Glutamatergic neuron (in vitro differentiated cells): ENCODE results near the gene IL4I1. TPM values are rescaled to one million over a fixed set of nuclear protein-coding genes. Genes with fewer than 3 reads are reported as not detected.

Source experiments
- DNase-seq: peaks from one replicate; pipeline ENCODE4 v3.0.0; 2022
- H3K27ac Mint-ChIP-seq: one replicate; pipeline ENCODE4 v1.8.0; 2020; ENCODE audit warnings: mild to moderate bottlenecking, mixed read lengths, inconsistent platforms; ENCODE audit not compliant: unreplicated experiment
- H3K27me3 Mint-ChIP-seq: one replicate; pipeline ENCODE4 v1.8.0; 2020; ENCODE audit warnings: mild to moderate bottlenecking, moderate library complexity, mixed read lengths, inconsistent platforms; ENCODE audit not compliant: unreplicated experiment
- H3K36me3 Mint-ChIP-seq: one replicate; pipeline ENCODE4 v1.8.0; 2020; ENCODE audit warnings: mild to moderate bottlenecking, mixed read lengths, inconsistent platforms; ENCODE audit not compliant: unreplicated experiment
- H3K4me1 Mint-ChIP-seq: one replicate; pipeline ENCODE4 v1.8.0; 2020; ENCODE audit warnings: mild to moderate bottlenecking, low read depth, mixed read lengths, inconsistent platforms; ENCODE audit not compliant: unreplicated experiment
- H3K4me3 Mint-ChIP-seq: one replicate; pipeline ENCODE4 v1.8.0; 2020; ENCODE audit warnings: mild to moderate bottlenecking, mixed read lengths, inconsistent platforms; ENCODE audit not compliant: unreplicated experiment
- H3K9me3 Mint-ChIP-seq: one replicate; pipeline ENCODE4 v1.8.0; 2020; ENCODE audit warnings: mild to moderate bottlenecking, moderate library complexity, mixed read lengths, inconsistent platforms; ENCODE audit not compliant: unreplicated experiment
- total RNA-seq: library from RNA; stranded (reverse); fragmentation: NEBNext Ultra II Directional; extraction: Animal tissue kit (Norgen Biotek cat#: 25700); gene quantifications from one replicate; pipeline ENCODE4 v1.2.1, GENCODE V29; 2021; ENCODE audit not compliant: unreplicated experiment
- TF ChIP-seq, protein P1 (sequence below): fragments of 200-600 bp; sonication (generic); IDR thresholded peaks from one replicate; pipeline ENCODE4 v1.5.0; 2021; ENCODE audit not compliant: partially characterized antibody, unreplicated experiment

IL4I1 gene
- total RNA-seq, 1 donor from 2014 or later, result 0.59 TPM

GRCh38 chr19:49863254-49863934 is 33.3 kb downstream of the IL4I1 start:
- Mint-ChIP-seq H3K9me3 (peaks cover 10% of the 10 kb centered on the region), H3K27me3 (peaks cover 12% of the 10 kb centered on the region), H3K36me3 (no peaks in the 10 kb centered on the region), H3K4me1 (peaks cover 9% of the 10 kb centered on the region), H3K4me3 (no peak overlapping the region), H3K27ac (no peak overlapping the region)
- TF ChIP-seq, protein P1, sequence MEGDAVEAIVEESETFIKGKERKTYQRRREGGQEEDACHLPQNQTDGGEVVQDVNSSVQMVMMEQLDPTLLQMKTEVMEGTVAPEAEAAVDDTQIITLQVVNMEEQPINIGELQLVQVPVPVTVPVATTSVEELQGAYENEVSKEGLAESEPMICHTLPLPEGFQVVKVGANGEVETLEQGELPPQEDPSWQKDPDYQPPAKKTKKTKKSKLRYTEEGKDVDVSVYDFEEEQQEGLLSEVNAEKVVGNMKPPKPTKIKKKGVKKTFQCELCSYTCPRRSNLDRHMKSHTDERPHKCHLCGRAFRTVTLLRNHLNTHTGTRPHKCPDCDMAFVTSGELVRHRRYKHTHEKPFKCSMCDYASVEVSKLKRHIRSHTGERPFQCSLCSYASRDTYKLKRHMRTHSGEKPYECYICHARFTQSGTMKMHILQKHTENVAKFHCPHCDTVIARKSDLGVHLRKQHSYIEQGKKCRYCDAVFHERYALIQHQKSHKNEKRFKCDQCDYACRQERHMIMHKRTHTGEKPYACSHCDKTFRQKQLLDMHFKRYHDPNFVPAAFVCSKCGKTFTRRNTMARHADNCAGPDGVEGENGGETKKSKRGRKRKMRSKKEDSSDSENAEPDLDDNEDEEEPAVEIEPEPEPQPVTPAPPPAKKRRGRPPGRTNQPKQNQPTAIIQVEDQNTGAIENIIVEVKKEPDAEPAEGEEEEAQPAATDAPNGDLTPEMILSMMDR, result no peak
- DNase-seq, result no peak

DNA sequence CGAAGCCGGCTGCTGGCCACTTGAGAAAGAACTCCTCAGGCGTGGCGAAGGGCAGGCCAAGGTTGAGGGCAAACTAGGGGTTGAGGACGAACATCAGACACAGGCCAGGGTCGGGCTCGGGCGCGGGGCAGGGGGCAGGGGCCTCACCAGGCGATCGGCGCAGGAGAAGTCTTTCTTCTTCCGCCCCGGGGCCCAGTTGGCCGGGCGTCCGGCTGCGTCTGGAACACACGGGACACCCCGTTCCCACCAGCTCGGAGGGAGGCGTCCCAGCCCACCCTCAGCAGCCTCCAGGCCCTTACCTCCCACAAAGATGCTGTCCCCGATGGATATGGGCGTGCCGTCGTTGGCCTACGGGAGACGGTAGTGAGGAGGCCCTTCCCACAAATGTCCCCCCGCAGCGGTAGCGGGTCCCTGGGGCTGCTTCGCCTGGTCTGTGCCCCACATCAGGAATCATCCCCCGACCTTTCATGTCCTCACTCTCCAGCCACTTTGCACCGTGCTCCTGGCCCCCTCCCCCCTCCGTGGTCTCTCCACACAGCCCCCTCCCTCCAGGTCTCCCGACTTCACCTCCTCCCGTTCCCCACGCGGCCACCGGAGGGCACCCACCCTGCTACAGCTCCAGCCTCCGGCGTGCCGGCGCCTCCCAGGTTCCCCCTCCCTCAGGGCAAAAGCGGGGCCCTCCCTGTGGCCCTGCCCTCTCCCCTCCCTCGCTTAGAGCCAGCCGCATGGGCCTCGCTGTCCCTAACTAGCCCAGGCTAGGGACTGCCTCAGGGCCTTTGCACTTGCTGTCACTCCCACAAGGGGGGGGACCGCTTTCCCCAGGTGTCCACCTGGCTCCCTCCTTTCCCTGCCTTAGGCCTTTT is 34.1 kb downstream of the IL4I1 start:
- peak; percentile 72 for DNase-seq
- H3K9me3 Mint-ChIP-seq, result peaks cover 10% of the 10 kb centered on the region
- no peak overlapping the region for H3K27ac Mint-ChIP-seq
- TF ChIP-seq, protein P1, result peak; percentile 19
- peaks cover 9% of the 10 kb centered on the region for H3K4me1 Mint-ChIP-seq
- H3K36me3 Mint-ChIP-seq, result no peaks in the 10 kb centered on the region
- H3K4me3 Mint-ChIP-seq, result no peak overlapping the region
- H3K27me3 Mint-ChIP-seq, result peaks cover 11% of the 10 kb centered on the region

- TF ChIP-seq, protein P1, result no peak
- Mint-ChIP-seq H3K27me3 (peaks cover 9% of the 10 kb centered on the region), H3K9me3 (peaks cover 10% of the 10 kb centered on the region), H3K36me3 (no peaks in the 10 kb centered on the region), H3K27ac (no peak overlapping the region), H3K4me3 (no peak overlapping the region), H3K4me1 (peaks cover 8% of the 10 kb centered on the region)
- DNase-seq, result no peak
These were observed 34.9 kb downstream of the IL4I1 start for GRCh38 chr19:49861541-49862378.

- H3K4me1 Mint-ChIP-seq, result peaks cover 3% of the 10 kb centered on the region
- no peak overlapping the region for H3K4me3 Mint-ChIP-seq
- H3K9me3 Mint-ChIP-seq, result peaks cover 10% of the 10 kb centered on the region
- DNase-seq, result no peak
- no peak overlapping the region for H3K27ac Mint-ChIP-seq
- H3K27me3 Mint-ChIP-seq, result peaks cover 9% of the 10 kb centered on the region
- TF ChIP-seq, protein P1, result no peak
- H3K36me3 Mint-ChIP-seq, result no peaks in the 10 kb centered on the region
These were observed 35.6 kb downstream of the IL4I1 start for GRCh38 chr19:49861107-49861506.
